LNCAP (cell line): Measurements from ENCODE around the gene LEO1.

Experiments used
- CTCF ChIP-seq: fragments of 450-650 bp; IDR thresholded peaks from 2 replicates; pipeline ENCODE4 v1.5.1; 2017; ENCODE audit warnings: mild to moderate bottlenecking

The LEO1 gene

DNA sequence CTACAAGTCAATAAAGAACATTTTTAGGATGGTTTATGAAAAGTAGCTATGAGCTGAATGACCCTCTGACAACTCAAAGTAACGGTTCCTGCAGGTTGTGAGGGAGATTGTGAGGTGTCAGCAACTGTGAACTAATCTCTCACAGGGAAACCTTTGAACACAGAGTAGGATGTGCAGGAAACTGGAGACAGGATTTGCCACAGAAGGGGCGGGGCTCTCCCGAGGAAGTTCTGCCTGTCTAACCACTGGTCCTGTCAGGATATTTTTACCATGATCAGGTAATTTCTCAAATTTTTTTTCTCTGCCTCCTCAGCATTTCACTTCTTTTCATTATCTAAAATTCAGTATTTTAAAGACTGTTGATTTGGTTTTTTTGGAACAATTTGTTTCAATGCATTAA lies 33.3 kb downstream of the LEO1 start:
- TF ChIP-seq CTCF = no peak

GRCh38 chr15:51936105-51936478 lies 35.5 kb downstream of the LEO1 start:
- no peak for TF ChIP-seq CTCF

- no peak for TF ChIP-seq CTCF
Measured at GRCh38 chr15:51935466-51936104, 36.0 kb downstream of the LEO1 start.

DNA sequence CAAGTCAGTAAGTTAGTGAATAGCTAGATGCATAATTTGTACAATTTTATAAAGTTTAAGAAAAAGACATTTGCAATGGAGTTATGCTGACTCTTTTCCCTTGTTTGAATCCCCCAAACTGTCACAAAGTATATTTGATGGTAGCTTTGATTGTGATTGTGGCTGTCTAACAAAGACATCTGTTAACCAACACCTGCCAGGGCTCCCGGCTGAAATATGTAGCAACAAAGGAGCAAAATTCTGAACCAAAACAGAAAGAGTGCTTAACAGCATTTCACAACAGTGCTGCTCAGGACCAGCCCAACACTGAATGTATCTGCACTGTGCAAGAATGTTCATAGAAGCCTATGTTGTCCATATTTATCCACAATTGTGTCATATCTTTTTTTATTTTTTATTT lies 39.4 kb downstream of the LEO1 start:
- no peak for TF ChIP-seq CTCF

DNA sequence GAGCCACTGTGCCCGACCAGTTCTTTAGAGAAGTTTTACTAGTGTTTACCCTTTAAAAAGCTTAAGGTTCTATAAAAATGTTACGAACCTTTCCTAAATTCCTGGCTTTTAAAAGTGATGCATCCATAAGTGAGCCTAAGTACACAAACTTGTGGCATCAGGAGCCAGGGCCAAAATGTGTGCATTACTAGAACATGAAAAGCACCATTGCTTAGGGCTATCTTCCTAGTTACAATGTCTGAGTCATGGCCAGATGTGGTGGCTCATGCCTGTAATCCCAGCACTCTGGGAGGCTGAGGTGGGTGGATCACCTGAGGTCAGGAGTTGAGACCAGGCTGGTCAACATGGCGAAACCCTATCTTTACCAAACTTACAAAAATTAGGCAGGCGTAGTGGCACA lies 39.9 kb downstream of the LEO1 start:
- TF ChIP-seq CTCF = no peak

- TF ChIP-seq CTCF = no peak
Measured at GRCh38 chr15:51931016-51931415, 40.6 kb downstream of the LEO1 start.

GRCh38 chr15:51926809-51927208 lies 44.8 kb downstream of the LEO1 start:
- TF ChIP-seq CTCF = no peak
